ENCODE measurements around the gene BCL7A.

DNA sequence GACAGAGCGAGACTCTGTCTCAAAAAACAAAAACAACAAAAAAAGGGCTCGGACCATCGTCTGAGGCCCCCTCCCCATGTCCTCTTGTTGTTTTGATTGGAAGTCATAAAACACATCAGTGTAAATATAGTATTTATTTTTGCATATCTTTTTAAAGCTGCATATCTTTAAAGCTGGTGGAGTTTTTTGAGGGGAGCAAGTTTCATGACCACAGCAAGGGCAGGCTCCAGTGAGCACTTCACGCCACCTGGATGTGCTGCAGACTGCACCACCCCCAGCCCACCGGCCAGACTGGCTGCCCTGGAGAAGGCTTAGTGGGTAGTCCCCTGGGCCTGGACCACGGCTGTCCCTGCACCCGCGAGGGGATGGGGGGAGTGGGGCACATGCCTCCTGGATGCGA lies 11.9 kb upstream of the BCL7A start:
- TF ChIP-seq, protein P1, sequence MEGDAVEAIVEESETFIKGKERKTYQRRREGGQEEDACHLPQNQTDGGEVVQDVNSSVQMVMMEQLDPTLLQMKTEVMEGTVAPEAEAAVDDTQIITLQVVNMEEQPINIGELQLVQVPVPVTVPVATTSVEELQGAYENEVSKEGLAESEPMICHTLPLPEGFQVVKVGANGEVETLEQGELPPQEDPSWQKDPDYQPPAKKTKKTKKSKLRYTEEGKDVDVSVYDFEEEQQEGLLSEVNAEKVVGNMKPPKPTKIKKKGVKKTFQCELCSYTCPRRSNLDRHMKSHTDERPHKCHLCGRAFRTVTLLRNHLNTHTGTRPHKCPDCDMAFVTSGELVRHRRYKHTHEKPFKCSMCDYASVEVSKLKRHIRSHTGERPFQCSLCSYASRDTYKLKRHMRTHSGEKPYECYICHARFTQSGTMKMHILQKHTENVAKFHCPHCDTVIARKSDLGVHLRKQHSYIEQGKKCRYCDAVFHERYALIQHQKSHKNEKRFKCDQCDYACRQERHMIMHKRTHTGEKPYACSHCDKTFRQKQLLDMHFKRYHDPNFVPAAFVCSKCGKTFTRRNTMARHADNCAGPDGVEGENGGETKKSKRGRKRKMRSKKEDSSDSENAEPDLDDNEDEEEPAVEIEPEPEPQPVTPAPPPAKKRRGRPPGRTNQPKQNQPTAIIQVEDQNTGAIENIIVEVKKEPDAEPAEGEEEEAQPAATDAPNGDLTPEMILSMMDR (IDR thresholded peaks at IDR 0.05) = no peak
- no peak for TF ChIP-seq POLR2A (IDR thresholded peaks at IDR 0.05)

Measured in right lobe of liver (tissue), 4 donors.